GM19372 (cell line): ENCODE results near the gene KCNIP1.

Source experiments
- ATAC-seq: cut with Tn5 transposase; IDR thresholded peaks from one replicate; pipeline ENCODE4 v1.9.1; 2021; ENCODE audit warnings: mild to moderate bottlenecking, low read depth, moderate library complexity; ENCODE audit not compliant: unreplicated experiment

KCNIP1 gene

DNA sequence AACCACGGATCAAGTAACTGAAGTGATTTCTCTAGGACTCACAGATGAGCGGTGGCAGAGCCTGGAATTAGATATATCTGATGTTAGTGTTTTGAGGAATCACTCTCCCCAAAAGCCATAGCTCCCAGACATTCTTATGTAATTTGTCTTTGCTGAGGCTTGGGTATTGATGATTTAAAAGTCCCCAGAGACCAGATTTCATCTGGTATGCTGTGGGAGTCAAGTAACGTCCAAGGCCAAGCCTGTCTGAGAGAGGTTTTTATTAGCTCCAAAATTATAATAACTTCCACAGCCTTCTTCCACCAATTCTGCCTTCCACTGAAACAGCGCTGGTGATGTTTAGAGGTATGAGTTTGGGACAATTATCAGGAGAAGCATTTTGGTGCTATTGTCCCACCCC is 21.3 kb upstream of the KCNIP1 start:
- no peak for ATAC-seq

DNA sequence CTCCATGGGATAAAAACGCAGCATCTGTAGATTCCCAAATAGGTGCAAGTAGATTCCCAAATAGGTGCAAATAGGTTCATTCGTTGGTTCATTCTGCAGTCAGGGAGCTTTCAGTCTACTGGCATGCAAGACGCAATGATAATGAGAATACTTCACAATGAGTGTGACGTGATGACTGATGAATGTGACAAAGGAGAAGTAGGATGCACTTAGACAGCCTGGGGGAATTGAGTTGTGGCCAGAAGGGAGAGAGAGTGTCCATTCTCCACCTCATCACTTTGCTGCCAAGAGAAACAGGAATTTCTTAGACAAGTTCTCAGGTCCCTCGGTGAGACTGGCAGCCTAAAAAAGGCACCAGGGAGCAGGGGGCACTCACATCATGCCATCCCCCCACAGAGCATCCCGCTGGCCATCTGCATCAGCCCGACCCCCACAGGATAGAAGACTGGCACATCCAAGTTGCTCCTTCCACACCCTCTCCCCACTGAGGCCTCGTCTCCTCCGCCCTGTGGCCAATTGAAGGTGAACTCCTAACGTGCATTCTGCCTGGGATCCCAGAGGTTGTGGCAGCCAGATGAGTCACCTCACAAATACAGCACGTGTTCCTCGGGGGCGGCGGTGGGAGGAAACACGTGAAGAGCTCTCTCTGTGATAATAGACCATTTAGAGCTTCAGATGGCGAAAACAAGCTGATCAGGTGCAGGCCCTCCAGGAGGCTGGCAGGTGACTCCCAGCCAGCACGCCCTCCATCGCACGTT is 19.9 kb upstream of the KCNIP1 start:
- no peak for ATAC-seq

GRCh38 chr5:170484459-170484831 is 19.4 kb upstream of the KCNIP1 start:
- ATAC-seq: no peak

DNA sequence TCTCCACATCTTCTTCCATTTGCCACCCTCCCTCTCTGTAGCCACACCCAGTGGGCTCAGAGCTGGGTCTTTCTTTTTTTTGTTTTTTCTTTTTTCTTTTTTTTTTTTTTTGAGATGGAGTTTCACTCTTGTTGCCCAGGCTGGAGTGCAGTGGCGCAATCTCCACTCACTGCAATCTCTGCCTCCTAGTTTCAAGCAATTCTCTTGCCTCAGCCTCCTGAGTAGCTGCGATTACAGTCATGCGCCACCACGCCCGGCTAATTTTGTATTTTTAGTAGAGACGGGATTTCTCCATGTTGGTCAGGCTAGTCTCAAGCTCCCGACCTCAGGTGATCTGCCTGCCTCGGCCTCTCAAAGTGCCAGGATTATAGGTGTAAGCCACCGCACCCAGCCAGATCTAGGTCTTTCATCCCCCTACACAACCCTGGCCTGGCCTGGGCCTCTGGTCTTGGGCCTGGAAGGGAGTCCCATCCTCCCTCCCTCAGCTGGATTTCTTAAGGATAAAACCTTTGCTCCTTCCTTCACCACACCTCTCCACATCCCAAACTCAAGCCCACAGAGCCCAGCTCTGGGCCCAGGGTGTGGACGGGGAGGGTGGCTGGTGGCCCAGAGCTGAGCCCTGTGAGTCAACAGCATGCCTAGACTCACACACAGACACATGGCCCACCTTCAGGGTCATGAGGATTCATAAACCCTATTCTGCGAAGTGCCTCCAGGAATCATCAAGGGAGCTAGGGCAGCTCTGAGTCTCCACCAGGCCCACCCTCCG is 18.8 kb upstream of the KCNIP1 start:
- no peak for ATAC-seq

DNA sequence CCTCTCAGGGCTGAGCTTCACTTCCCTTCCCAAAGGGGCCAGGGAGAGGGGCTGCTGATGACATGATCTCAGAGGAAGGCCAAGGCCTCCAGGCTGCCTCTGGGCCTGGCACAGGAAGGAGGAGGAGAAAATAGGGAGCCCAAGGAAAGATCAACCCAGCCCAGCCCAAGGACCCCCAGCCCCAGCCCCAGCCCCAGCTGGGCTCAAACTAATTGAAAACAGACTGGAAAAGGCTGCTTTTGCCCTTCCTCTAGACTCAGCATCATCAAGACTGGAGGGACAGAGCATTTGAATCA is 18.3 kb upstream of the KCNIP1 start:
- no peak for ATAC-seq

- no peak for ATAC-seq
Observed at GRCh38 chr5:170486371-170486770, 17.4 kb upstream of the KCNIP1 start.

DNA sequence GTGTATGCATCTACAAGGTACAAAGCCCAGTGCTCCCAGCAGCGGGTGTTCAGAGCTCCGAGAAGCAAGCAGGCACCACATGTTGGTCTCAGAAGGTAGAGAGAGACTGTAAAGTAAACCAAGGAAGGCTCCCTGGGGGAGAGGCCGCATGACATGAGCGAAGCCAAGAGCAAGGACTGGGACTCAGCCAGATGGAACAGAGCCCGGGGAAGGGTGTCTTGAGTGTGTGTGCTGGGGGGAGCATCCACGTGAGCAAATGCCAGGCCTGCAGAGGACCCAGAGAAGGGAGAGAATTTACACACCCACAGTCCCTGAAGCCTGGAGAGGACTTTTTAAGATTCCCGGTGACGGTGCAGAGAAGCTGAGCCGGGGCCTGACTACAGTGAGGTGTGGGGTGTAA is 15.2 kb upstream of the KCNIP1 start:
- ATAC-seq: no peak

GRCh38 chr5:170489199-170489598 is 14.6 kb upstream of the KCNIP1 start:
- no peak for ATAC-seq

- no peak for ATAC-seq
Observed at GRCh38 chr5:170490381-170490780, 13.4 kb upstream of the KCNIP1 start.

DNA sequence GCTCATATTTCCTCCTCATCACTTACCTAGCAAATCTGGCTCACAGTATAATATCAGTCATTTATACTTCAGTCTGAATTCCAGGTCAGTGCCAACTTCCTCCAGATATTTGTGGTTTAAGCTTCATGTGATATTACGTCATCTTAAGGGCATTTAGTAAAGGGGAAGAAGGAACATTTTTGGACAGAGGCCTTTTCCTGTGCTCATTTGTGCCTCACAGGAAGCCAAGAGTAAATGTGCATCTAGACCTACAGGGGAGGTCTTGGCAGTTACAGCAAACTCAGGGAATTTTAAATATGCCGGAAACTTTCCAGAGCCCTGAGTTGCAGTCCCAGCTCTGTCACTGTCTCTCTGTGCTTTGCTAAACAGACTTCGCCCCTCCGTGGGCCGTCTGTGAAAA is 12.3 kb upstream of the KCNIP1 start:
- no peak for ATAC-seq

GRCh38 chr5:170493028-170493820 is 10.6 kb upstream of the KCNIP1 start:
- no peak for ATAC-seq

DNA sequence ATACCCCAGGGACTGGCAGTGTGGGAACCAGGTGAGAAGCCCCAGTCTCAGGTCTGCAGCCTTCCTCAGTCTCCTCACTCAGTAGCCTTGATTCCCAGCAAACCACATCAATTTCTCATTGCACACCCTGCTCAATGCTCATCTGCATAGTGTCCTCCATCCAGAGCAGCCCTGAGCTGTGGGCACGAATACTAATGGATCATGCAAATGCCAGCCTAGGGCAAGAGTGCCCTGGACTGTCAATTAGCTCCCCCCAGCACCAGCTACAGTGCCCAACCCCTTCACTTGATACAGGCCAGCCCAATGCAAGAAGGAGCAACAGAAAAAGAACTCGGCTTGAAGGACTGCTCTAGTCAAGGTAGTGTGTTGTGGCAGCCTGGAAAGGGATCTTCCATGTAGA is 9.8 kb upstream of the KCNIP1 start:
- no peak for ATAC-seq

GRCh38 chr5:170495825-170496661 is 7.8 kb upstream of the KCNIP1 start:
- no peak for ATAC-seq

GRCh38 chr5:170496662-170497028 is 7.2 kb upstream of the KCNIP1 start:
- no peak for ATAC-seq

DNA sequence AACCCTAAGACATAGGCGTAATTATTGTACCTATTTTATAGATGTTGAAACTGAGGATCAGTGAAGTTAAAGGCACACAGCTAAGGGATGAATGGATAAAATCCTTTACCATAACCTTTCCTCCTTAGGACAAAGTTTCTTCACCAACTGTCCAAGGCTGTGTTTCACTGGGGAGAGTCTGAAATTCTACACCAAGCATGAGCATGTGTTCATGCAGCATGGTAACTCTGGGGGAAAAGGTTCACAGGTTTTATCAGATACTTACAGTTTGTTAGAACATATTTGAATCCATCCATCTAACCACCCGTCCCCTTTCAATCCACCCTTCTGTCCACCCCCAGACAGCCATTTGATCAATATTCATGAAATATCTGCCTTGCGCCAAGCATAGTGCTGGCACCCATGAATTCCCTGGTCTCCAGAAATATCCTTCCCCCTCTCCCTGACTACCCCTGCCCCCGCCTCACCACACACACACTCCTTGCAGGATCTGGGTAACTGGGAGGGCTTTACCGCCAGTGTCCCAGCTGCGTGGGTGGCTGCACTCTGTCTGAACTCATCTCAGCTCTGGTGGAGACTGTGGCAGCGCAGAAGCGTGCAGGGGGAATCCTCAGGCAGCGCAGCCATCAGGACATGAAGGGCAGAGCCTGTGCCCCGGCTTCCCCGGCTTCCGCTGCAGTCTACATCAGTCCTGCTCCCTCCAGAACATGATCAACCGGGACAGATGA is 6.3 kb upstream of the KCNIP1 start:
- ATAC-seq: no peak

- no peak for ATAC-seq
Observed at GRCh38 chr5:170498811-170499351, 4.9 kb upstream of the KCNIP1 start.

DNA sequence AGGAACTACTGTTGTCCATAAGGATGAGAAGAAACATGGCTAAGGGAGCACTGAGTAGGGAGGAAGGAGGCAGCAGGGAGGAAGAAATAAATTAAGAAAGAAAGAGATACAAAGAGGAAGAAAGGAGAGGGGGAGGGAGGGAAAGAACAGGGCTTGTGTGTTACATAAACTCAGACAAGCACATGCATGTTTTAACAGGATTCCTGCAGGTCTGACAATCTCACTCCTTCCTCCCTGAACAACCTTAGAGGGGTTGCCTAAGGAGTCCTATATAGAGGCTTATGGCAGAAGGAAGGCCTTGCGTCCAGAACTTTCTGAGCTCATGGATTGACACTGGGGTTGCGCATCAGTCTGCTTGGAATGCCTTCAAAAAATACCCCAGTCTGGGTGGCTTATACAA is 4.2 kb upstream of the KCNIP1 start:
- ATAC-seq: no peak

DNA sequence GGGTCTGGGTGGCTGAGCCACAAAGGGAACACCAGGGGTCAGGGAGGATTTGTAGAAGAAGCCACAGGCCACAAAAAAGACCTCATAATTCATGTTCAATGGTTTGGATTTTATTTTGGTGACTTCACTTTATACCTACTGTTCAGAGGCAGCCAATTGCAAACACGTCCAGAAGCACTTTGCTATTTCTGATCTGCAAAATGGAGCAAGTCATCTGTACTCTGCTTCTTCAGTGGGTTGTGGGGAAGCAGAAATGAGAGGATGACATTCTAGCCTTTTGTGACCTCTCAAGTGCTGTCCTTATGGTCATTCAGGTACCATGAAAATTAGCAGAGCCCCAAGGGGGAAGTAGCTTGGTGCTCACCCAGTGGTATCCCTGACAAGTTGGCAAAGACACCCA is 2.5 kb upstream of the KCNIP1 start:
- no peak for ATAC-seq

DNA sequence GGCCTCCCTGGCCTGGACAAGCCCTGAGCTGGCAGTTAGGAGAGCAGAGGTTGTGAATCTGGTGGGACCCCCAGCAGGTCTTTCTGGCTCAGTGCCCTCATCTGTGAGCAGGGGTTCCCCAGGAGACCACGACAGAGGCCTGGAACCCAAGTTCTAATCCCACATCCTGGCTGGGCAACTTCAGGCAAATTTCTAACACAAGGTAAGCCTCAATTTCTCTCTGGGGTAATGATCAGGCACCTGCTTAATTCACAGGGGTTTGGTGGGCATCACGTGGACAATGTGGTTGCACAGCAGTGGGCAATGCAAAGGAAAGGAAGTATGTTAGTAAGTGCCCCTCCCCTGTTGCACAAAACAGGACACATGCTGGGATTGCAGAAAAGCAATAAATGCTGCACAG is 1.9 kb upstream of the KCNIP1 start:
- ATAC-seq: no peak
